CD4-positive, alpha-beta T cell treated with Interleukin-15 for 1 hour (primary cell): ENCODE measurements around the gene NGB.
"Not testable (repeated sequence)": the region's sequence is repeated elsewhere in the genome, so short reads cannot be mapped to it uniquely, and the experiment has no call there.

ENCODE experiments used
- DNase-seq: peaks from one replicate; pipeline ENCODE4 v3.0.0-alpha.2; 2020

The NGB gene, protein sequence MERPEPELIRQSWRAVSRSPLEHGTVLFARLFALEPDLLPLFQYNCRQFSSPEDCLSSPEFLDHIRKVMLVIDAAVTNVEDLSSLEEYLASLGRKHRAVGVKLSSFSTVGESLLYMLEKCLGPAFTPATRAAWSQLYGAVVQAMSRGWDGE

DNA sequence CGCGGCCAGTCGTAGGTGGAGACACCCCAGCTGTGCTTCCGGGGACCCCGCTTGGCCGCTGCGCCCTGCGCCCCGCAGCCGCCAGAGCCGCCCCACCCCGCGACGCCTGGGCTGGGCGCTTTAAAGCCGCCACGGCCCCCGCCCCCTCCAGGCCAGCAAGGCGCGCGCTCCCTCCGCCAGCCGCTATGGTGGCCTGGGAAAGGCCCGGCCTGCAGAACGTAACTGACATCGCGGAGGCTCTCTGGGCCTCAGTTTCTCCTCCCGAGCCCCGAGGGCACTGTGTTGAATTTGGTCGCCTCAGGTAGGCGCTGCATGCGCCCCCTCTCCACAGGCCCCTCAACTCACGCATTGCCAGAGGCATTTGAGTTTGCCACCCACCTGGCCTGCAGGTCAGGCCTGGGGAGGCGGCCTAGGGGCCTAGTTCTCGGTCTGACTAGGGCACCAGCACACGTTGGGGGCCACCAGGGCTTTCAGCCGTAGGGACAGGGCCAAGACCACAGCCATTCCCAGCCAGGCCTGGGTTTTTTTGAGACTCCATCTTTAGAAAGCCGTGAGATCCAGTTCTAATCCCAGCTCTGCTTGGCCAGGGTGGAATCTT lies at the start of gene NGB:
Gene NGB, minus strand, starts transcription at position 94 of the 598 bp plus-strand sequence. CDS start 269 bp downstream, outside the sequence.
- DNase-seq = no peak

DNA sequence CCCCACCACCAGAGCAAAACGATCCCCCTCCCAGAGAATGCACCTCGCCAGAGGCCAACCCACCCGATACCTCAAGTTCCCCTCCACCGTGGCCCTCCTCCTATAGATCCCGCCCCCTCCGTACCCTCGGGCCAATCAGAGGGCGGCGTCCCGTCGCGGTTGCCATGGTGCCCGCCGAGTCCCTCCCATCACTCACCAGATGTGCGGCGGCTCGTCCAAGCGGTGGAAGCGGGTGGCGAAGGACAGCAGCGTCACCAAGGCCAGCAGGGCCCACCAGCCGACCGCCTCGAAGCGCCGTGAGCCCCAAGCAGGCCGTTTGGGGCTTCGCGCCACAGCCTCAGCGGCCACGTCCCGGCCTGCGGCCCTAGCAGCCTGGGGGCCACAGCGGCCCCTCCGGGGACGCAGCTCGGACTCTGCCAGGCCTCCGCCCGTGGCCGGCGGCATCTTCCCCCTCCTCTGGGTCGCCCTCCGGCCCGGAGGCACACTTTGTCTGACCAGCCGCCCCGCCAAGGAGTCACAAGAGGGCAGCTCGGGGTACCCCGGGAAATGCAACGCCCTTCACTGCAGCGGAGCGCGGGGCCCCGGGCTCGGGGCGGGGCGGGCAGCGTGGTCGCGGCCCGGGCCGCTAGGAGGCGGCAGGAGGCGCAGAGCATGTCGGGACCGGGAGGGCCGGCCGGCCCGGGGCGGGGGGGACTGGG lies 49.4 kb upstream of the NGB start, which contains the start of gene POMT2:
Gene POMT2, minus strand, starts transcription at position 646 of the 698 bp plus-strand sequence. Its CDS starts 202 bp downstream, at position 444.
- peak; percentile 93 for DNase-seq

DNA sequence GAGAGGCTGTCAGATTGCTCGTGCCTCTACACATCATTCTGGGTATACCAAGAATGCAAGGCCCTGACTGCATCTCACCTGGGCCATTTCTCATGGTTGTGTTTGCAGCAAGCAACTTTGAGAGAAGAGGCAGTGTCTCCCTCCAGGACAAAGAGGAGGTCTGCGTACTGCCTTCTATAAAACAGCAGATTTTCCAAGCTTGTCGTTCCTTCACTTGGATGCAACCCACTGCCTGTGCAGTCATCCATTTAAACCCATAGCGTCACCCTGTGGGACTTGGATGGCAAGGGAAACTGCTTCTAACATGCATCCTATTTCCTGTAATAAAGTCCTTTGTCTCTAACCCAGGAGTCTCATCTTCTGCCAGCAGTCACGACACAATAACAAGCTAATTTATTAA lies 48.4 kb upstream of the NGB start:
- DNase-seq = no peak

DNA sequence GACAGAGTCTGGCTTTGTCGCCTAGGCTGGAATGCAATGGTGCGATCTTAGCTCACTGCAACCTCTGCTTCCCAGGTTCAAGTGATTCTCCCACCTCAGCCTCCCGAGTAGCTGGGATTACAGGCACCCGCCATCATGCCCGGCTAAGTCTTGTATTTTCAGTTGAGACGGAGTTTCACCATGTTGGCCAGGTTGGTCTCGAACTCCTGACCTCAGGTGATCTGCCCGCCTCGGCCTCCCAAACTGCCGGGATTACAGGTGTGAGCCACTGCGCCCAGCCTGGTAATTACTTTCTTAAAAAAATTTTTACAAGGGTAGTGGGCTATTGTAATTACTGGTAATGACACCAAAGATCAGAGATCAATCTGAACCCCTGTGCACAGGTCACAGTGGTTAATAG lies 47.8 kb upstream of the NGB start:
- DNase-seq = not testable (repeated sequence)

DNA sequence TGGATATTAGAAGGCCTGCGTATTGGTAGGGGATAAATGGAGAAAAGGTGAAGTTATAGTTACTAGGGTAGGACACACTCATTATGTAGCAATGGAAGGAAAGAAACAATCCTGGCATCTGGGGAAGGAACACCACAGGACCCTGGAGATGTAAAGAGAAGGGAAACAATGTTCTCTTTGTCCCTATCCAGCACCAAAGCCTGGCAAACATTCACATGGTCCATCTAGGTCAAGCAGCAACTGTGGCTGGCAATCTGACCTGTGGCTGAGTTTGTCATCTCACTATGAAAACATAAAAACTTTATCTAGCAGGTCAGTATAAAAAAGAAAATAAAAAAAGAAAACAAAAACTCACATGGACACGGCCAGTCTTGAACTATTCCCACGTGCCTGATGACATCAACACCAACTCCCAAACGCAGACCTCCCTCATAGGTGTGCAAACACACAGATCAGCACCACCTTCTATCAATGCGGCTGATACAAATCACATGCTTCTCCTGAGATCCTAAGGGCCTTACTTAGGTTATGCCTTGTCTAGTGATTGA lies 47.1 kb upstream of the NGB start:
- DNase-seq = no peak

DNA sequence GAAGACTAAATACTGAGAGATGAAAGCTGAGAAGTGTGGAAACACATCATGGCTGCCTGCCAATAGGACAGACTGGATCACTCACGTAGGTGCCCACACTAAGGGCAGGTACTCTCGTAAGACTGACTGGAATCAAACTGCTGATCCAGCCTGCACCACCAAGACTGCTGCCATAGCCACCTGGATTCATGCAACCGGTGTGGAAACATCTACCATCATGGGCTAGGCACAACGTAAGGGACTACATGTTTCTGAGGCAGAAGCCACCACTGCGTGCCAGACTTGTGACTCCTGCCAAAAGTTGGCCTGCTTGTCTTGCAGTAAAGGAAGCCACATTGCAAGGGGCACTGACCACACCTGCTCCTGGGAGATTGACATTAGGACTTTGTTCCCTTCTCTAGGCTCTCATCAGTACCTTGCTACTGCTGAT lies 45.9 kb upstream of the NGB start:
- no peak for DNase-seq

DNA sequence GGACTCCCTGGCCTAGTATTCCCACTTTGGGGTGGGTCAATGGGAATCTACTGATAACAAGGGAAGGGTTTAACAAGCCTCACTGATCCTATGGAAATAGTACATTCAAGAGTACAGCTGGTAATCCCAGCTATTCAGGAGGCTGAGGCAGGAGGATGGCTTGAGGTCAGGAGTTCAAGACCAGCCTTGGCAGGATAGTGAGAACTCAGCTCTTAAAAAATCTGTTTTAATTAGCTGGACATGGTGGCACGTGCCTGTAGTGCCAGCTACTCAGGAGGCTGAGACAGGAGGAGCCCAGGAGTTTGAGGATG lies 45.1 kb upstream of the NGB start:
- DNase-seq = no peak

DNA sequence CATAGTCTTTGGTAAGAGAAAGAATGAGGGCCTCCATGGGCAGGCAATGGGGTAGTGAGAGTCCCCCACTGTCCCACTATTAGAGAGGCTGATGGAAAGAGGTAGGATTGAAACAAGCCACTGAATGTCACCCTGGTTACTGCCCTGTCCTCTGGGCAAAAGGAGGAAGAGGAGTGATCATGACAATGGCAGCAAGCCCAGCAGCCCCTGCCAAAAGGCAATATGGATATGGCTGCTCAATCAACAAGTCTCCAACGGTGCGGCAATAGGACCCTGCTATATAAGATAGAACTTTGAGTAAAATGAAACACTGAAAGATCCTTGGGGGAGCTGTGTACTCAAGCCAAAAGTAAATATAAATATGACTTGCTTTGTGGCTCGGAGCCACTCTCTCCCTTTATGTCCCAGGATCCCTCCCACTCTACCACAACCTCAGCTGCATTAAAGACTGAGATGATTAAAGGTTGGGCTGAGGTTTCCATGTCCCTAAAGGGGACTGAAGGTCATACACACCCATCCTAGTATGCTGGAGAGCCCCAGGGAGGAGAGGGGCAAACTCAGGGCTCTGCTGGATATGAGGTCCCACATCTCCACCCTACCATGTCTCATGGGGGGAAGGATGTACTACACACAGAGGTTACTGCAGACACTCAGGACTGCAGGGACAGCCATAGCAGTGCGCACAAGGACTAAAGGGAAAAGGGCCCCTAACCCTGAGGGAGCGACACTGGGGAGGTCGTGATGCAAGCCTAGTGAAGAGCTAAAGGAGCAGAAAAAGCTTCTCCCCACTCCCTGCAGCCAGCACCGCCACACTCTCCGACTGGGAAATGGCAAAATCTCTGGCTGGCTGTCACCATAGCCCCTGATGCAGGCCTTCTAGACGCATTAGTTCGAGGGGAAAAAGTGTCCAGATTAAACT lies 43.8 kb upstream of the NGB start:
- no peak for DNase-seq

DNA sequence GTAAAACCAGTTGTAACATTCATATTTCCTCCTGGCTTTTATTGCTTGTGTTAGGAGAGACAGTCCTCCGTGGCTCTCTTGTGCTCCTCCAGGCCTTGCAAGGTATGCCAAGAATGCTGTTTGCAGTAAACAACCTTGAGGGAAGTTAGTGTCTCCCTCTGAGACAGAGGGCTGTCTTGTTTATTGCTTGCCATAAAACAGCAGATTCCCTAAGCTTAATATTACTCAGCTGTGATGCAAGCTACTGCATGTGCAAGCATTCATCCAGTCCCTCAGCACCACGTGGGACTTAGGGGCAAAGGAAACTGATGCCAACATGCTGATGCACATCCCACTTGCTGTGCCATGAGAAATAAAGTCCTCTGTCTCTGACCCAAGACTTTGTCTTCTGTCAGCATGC lies 43.0 kb upstream of the NGB start:
- DNase-seq = no peak

DNA sequence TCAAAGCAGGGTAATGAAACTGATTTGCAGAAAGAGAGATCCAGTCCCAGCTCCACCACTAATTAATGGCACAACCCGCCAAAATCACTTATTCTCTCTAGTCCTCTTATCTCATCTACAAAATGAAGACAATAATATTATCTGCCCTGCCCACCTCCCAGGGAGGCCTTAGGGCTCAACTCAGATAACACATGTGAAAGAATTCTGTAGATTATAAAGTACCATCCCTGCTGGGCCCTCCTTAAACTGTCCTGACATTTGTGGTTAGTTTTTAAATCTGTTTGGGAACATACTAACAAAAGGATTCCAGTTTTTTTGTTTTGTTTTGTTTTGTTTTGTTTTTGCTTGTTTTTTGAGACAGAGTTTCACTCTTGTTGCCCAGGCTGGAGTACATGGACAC lies 42.4 kb upstream of the NGB start:
- no peak for DNase-seq

DNA sequence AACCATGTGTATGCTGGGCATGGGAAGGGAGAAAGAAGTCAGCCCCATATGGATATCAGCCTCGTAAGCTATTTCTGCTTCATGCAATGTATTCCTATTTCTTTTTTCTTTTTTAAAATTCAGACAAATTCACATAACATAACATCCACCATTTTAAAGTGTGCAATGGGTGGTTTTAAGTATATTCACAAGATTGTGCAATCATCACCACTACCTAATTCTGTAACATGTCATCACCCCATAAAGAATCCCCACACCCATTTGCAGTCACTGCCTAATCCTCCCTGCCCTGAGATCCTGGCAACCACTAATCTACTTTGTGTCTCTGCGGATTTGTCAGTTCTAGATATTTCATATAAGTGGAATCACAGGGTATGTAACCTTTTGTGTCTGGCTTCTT lies 40.2 kb upstream of the NGB start:
- DNase-seq = no peak

DNA sequence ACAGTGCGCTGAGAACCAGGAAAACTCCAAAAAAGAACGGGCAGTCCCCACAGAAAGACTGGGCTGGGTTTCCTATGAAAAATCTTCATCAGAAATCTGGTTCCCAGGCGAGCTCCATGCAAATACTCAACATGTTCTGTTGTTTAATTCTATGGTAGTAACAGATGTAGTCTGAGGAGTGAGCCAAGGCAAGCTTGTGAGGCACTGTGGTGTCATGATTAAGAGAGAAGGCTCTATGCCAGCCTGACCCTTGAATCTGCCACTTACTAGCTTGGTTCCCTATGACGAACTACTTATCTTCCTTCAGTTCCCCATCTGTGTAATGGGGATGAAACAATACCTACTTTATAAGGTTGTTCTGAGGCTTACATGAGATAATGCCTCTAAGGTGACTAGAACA lies 39.0 kb upstream of the NGB start:
- DNase-seq = no peak

DNA sequence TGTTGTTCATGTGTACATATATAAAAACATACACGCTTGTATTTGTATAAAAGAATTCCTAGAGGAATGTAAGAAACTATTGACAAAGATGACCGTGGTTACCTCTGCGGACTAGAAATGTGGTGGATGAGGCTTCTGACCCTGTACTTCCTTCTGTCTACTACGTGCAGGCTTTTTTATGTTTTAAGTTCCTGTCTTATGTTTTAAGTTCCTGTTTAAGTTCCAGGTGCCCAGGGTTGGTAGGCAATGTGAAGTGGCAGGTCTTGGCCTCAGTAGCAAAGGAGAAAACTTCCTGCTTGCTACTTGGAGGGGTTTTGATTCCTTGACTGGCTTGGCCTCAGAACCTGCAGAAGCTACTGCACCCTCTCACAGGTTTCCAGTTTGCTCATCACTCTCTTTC lies 38.1 kb upstream of the NGB start:
- DNase-seq = no peak

DNA sequence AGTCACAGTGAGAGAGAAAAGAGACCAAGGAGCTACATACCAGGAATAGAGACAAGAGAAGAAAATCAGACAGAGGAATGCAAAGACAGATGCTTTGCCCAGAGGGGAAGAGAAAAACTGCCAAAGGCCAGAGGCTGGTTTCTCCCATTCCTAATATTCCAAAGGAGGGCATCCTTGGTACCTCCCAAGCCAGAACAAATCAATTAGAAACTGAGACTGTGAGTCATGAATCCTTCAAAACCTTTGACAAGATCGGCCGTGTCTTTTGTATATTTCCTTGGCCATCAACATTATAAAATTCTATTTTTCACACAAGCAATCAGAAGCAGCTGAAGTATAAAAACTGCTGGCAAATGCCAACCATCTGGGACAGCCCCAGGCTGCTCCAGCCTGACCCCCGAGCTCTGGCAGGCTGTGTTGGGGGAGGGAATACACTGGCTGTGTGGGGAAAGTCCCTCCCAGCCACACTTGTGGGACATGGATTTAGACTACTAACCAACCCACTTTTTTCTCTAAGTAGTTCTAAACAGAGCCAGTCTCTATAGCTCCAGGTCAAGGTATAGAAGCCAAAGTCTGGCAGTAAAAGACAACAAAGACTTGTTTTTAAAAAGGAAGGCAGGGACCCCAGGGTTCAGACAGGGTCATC lies 36.0 kb upstream of the NGB start:
- DNase-seq = no peak

DNA sequence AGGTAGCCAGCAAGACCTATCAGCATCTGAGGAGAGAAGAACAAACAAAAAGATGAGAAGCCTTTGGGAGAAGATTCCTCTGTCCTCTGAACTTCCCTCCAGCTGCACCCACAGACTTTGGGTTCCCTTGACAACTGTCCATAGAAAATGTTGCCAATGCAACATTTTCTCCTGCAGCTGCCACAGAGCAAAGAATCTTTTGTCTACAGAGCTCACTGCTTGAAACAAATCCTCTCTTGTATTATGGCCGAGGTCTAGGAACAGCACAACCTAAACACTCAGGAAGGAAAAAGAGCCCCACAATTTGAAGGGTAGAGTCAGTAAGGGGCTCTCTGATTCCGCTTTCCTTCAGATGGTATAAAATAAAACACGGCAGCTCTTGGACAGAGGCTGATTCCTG lies 35.4 kb upstream of the NGB start:
- DNase-seq = no peak

DNA sequence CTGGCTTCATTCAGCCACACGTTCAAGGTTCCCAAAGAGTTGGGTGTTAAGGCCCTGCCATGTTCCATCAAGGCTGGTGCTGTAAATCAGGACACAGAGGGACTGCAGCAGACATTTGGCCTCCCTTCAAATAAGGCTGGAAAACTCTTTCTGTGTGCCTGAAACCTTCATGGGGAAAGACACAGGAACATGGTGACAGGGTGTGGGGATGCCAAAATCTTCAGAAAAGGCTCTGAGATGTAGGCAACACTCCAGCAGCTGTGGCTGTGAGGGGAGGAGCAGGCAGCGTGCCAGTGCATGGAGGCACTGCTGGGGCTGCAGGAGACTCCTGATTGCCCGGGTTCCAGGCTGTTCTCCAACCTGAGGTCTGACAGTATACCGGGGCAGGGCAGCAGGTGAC lies 34.7 kb upstream of the NGB start:
- no peak for DNase-seq

DNA sequence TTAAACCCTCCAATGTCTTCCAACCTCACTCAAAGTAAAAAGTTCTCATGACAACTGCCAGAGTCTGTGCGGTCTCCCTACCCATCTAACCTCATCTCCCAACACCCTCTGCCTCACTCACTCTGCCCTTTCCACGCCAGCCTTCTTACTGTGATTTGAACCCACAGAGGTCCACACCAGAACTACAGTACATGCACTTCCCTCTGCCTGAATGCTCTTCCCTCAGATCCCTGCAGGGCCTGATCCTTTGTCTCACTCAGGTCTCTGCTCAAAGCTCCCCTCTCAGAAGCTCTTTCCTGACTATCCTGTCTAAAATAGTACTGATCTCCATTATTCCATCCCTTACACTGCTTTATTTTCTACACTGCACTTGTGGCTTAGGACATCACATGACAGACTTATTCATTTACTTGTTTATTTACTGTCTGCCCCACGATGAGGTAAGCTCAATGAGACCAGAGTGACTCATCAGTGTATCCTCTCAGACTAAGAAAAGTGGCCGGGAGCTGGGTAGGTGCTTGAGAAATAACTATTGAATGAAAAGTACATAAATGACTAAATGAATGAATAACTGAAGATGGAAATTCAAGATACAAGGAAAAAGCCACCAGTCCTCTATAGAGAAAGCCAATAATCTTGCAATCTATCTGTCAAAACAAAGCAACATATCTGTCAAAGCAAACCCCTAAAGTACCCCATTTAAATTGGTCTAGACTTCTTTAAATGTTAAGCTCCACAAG lies 32.6 kb upstream of the NGB start:
- DNase-seq = no peak

DNA sequence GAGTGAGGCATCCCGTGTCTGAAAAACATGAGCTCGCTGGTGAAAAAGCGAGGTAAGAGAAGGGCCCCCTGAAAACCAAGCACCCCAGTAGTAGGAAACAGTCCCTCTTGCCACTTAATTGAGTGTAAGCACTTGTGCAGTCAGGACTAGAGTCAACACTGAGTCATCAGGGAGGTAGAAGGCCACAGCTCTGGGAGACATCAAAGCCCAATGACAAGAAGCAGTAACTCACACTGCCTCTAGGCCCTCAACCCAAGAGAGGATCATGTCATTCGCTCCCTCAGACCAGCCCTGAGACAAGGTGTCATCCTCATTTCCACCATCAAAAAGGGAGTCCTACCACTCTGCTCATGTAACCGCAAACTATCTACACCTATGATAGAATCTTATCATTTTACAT lies 31.9 kb upstream of the NGB start:
- no peak for DNase-seq

DNA sequence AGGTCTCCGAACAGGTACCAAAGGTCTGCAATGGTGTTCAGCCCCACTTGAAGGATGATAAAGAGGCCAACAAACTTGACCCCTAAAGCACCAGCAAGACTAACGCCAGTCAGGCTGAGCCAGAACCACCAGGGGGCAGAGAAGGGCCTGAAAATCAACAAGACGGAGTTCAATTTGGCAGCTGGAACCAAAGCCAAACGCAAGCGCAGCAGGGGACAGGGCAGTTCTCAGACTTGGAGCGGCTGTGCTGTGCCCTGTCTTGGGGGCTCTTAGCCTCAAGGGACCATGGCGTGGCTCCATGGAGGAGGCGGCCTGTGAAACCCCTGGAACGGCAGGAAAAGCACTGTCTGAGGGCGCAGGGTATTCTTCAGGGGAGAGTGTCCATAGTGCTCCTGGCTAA lies 30.1 kb upstream of the NGB start:
- peak; percentile 40 for DNase-seq

DNA sequence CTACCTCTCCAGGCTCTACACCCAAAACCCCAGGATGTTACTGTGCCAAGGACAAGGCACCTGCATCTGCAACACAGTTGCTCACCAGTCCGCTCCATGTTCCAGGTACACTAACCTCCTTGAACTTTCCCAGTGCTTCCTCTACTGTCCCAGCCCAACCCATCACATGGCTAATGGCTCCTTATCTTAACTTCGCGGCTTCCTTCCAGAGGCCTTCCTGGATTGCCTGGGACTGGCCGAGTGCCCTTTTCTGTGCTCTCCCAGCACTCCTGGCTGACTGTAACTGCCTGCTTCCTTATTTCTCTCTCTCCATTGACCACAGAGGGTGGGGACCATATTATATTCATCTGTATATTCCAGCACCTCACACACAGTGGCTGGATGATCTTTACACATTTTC lies 28.8 kb upstream of the NGB start:
- no peak for DNase-seq

DNA sequence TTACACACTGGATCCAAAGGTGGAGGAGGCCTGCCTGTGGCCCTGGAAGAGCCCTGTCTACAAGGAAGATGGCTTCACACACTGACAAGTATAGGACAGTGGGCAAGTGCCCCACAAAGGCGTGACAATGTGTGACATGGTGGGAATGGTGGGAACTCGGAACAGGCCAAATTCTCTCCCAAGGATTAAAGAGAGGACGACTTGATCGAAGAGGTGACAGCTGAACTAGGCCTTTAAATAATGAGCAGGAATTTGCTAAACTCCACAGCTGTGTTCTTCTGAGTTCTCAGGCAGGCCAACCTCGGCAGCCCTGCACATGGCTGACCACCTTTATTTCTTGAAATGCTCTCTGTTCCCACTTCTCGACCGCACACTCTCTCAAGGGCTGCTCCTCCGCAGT lies 25.9 kb upstream of the NGB start:
- DNase-seq = no peak

DNA sequence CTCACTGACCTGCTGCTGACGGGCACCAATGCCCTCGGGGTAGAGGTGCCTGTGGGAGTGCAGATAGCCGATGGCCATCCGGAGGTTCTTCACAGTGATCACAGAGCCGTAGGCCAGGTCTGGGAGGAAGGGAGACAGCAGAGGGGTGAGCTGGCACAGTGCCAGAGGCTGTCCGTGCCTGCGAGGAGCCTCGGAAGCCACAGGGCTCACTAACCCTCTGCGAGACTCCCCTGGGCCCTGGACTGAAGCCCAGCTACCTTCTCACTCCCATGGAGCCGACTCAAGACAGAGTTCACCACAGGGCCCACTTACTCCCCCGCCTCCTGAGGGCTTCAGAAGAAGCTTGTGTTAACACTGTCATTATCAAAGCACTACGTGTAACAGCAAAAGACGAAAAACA lies 25.1 kb upstream of the NGB start:
- DNase-seq = no peak
